K562 (cell line): ENCODE data around the gene PSMD11.

Experiments used
- POLR2A ChIP-seq: fragments of 450-650 bp; conservative IDR thresholded peaks from 2 replicates; pipeline ENCODE4 v1.6.1; 2016
- ZNF24 ChIP-seq: fragments of 450-650 bp; IDR thresholded peaks from 2 replicates; pipeline ENCODE4 v1.6.1; 2016
- TF ChIP-seq, protein P1 (sequence below): fragments of 450-650 bp; IDR thresholded peaks from 2 replicates; pipeline ENCODE4 v1.6.1; 2018; ENCODE audit not compliant: partially characterized antibody

DNA sequence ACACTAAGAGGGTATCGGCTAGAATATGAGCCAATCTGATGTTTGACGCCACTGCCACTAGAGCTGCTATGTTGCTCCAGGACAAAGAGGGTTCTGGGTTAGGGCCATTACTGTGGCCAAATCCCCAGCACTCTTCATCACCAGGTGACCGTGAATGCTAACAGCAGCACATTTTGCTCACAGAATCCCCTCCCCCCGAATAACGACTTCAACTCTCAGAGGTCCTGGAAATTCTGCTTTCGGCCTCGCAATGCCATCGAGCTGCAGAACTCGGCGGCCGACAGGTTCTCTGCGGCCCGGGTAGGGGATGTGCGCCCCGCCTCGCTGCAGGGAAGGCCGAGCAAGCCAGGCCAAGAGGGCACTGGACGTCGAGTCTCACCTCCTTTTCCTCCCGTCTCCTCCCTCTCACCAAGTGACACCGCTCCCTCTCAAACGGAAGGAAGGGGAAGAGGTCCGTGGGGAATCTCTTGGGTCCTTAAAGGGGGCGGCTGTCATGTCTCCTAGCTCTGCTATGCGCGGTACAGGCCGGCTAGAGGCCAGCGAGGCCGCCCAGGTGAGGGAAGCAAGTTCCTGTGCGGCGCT, 74.4 kb downstream of the PSMD11 start:
- no peak for TF ChIP-seq ZNF24
- TF ChIP-seq, protein P1, sequence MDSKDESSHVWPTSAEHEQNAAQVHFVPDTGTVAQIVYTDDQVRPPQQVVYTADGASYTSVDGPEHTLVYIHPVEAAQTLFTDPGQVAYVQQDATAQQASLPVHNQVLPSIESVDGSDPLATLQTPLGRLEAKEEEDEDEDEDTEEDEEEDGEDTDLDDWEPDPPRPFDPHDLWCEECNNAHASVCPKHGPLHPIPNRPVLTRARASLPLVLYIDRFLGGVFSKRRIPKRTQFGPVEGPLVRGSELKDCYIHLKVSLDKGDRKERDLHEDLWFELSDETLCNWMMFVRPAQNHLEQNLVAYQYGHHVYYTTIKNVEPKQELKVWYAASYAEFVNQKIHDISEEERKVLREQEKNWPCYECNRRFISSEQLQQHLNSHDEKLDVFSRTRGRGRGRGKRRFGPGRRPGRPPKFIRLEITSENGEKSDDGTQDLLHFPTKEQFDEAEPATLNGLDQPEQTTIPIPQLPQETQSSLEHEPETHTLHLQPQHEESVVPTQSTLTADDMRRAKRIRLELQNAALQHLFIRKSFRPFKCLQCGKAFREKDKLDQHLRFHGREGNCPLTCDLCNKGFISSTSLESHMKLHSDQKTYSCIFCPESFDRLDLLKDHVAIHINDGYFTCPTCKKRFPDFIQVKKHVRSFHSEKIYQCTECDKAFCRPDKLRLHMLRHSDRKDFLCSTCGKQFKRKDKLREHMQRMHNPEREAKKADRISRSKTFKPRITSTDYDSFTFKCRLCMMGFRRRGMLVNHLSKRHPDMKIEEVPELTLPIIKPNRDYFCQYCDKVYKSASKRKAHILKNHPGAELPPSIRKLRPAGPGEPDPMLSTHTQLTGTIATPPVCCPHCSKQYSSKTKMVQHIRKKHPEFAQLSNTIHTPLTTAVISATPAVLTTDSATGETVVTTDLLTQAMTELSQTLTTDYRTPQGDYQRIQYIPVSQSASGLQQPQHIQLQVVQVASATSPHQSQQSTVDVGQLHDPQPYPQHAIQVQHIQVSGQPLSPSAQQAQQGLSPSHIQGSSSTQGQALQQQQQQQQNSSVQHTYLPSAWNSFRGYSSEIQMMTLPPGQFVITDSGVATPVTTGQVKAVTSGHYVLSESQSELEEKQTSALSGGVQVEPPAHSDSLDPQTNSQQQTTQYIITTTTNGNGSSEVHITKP, result no peak
- TF ChIP-seq POLR2A, result no peak
